ENCODE results near the gene SYPL2.

DNA sequence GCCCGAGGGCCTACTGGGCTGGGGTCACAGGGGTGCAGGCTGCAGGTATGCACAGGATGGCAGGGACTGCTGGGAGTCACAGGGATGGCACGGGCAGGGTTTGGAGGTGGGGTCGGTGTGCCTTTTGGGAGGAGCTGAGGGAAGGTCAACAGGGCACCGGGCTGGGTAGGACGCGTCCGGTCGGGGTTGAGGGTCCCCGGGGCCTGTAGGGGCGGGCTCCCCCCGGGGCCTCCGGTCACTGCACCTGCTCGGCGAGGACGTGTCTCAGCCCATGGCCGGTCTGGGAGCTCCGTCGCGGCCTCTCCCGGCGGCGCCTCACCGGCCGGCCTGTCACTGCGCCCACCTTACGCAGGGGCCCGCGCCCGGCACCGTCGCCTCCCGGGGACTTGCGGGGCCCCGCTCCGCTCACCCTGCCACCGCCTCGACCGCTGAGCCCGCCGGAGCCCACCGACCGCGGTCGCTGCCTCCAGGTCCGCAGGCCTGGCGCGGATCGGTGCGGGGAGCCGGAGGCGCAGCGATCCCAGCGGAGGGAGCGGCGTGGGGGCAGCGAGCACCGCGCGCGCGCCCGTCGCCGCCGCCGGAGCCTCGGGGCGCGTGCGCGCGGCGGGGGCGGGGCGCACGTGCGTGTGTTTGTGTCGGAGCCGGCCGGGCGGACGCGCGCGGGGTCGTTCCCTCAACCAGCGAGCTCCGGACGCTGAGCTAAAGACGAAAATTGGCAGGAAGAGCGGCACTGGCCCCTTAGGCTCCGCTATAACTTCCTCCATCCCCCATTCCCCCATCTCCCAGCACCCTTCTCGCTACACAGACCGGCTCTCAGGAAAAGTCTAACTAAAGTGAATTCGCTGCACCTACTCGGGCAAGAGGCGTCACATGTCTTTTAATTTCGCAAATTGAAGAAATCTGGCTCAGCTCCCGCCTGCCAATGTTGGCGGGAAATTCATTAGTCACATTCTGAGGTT, 43.1 kb downstream of the SYPL2 start, which contains the start of gene AMIGO1:
- TF ChIP-seq, protein P1, sequence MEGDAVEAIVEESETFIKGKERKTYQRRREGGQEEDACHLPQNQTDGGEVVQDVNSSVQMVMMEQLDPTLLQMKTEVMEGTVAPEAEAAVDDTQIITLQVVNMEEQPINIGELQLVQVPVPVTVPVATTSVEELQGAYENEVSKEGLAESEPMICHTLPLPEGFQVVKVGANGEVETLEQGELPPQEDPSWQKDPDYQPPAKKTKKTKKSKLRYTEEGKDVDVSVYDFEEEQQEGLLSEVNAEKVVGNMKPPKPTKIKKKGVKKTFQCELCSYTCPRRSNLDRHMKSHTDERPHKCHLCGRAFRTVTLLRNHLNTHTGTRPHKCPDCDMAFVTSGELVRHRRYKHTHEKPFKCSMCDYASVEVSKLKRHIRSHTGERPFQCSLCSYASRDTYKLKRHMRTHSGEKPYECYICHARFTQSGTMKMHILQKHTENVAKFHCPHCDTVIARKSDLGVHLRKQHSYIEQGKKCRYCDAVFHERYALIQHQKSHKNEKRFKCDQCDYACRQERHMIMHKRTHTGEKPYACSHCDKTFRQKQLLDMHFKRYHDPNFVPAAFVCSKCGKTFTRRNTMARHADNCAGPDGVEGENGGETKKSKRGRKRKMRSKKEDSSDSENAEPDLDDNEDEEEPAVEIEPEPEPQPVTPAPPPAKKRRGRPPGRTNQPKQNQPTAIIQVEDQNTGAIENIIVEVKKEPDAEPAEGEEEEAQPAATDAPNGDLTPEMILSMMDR (IDR thresholded peaks at IDR 0.05): no peak
- no peak for TF ChIP-seq EZH2 (IDR thresholded peaks at IDR 0.05; ENCODE audit: borderline replicate concordance, insufficient read depth, low read depth, low read length, poor library complexity, severe bottlenecking)

Data from B cell (primary cell).